ENCODE results near the gene DRGX. TPM values are rescaled to one million over a fixed set of nuclear protein-coding genes. Genes with fewer than 3 reads are reported as not detected.

Gene DRGX
- total and polyA plus RNA-seq, 12 donors = not detected

GRCh38 chr10:49366460-49366859 is 29.4 kb downstream of the DRGX start:
- H3K27ac ChIP-seq = no peak overlapping the region
- ATAC-seq (no peak), DNase-seq (no peak)
- H3K9me3 ChIP-seq = no peaks in the 10 kb centered on the region
- peaks cover 0 to 4% (median 0%) of the 10 kb centered on the region in 7 donors for H3K27me3 ChIP-seq
- TF ChIP-seq CTCF (IDR thresholded peaks at IDR 0.05) = no peak
- intact Hi-C loops (cut with DNase I) = loop anchor here in 5 of 10 donors (10.0 kb wide), 3 partner anchors 152 to 712 kb away; no protein-coding TSS in a partner anchor
- no peaks in the 10 kb centered on the region for H3K36me3 ChIP-seq
- whole genome bisulfite sequencing, 2 donors = 83 to 87% methylated on average over 4 of the region's 4 CpGs
- peaks cover 0 to 13% (median 0%) of the 10 kb centered on the region in 9 donors for H3K4me1 ChIP-seq
- no peak overlapping the region for H3K4me3 ChIP-seq

- Histone ChIP-seq H3K27me3 (peaks cover 0 to 4% (median 0%) of the 10 kb centered on the region in 7 donors), H3K27ac (no peak overlapping the region), H3K4me3 (no peak overlapping the region), H3K36me3 (no peaks in the 10 kb centered on the region), H3K9me3 (no peaks in the 10 kb centered on the region), H3K4me1 (peaks cover 2 to 18% (median 6%) of the 10 kb centered on the region in 9 donors)
- TF ChIP-seq CTCF (IDR thresholded peaks at IDR 0.05) = peak in 6 of 9 donors; percentile 18 to 42 (median 30)
- DNase-seq = peak in 1 of 2 donors; percentile 15
- WGBS, 2 donors = 72 to 79% methylated on average over 23 of the region's 23 CpGs
- peak in 4 of 8 donors; percentile 43 to 56 (median 45) for ATAC-seq
- intact Hi-C loops (cut with DNase I) = loop anchor here in 5 of 10 donors (10.0 kb wide), 3 partner anchors 151 to 711 kb away; no protein-coding TSS in a partner anchor
Measured at GRCh38 chr10:49365675-49366415, 30.0 kb downstream of the DRGX start.

- no peak for DNase-seq
- intact Hi-C loops (cut with DNase I) = loop anchor here in 5 of 10 donors (10.0 kb wide), 3 partner anchors 150 to 710 kb away; no protein-coding TSS in a partner anchor
- TF ChIP-seq CTCF (IDR thresholded peaks at IDR 0.05) = no peak
- H3K27ac ChIP-seq = no peak overlapping the region
- no peak overlapping the region for H3K4me3 ChIP-seq
- H3K36me3 ChIP-seq = no peaks in the 10 kb centered on the region
- 75 to 77% methylated on average over 3 of the region's 3 CpGs for WGBS, 2 donors
- H3K4me1 ChIP-seq = peaks cover 8 to 23% (median 11%) of the 10 kb centered on the region in 9 donors
- H3K9me3 ChIP-seq = no peaks in the 10 kb centered on the region
- H3K27me3 ChIP-seq = peaks cover 0 to 4% (median 0%) of the 10 kb centered on the region in 7 donors
- no peak for ATAC-seq
Measured at GRCh38 chr10:49365275-49365674, 30.6 kb downstream of the DRGX start.

- ATAC-seq (no peak), DNase-seq (no peak)
- TF ChIP-seq CTCF (IDR thresholded peaks at IDR 0.05) = no peak
- Histone ChIP-seq H3K9me3 (no peaks in the 10 kb centered on the region), H3K36me3 (no peaks in the 10 kb centered on the region), H3K4me3 (no peak overlapping the region), H3K4me1 (peaks cover 11 to 29% (median 16%) of the 10 kb centered on the region in 9 donors), H3K27ac (no peak overlapping the region), H3K27me3 (peaks cover 0 to 4% (median 0%) of the 10 kb centered on the region in 7 donors)
- 90 to 92% methylated on average over 8 of the region's 8 CpGs for WGBS, 2 donors
- intact Hi-C loops (cut with DNase I) = loop anchor here in 5 of 10 donors (10.0 kb wide), 3 partner anchors 150 to 710 kb away; no protein-coding TSS in a partner anchor
Measured at GRCh38 chr10:49364747-49365146, 31.1 kb downstream of the DRGX start.
